ENCODE measurements around the gene BUD23. TPM values are rescaled to one million over a fixed set of nuclear protein-coding genes. Genes with fewer than 3 reads are reported as not detected.
"Not testable (repeated sequence)": the region's sequence is repeated elsewhere in the genome, so short reads cannot be mapped to it uniquely, and the experiment has no call there.

BUD23 gene, protein sequence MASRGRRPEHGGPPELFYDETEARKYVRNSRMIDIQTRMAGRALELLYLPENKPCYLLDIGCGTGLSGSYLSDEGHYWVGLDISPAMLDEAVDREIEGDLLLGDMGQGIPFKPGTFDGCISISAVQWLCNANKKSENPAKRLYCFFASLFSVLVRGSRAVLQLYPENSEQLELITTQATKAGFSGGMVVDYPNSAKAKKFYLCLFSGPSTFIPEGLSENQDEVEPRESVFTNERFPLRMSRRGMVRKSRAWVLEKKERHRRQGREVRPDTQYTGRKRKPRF
- 47.4 TPM for total RNA-seq (ENCODE audit: insufficient read depth, low replicate concordance)

DNA sequence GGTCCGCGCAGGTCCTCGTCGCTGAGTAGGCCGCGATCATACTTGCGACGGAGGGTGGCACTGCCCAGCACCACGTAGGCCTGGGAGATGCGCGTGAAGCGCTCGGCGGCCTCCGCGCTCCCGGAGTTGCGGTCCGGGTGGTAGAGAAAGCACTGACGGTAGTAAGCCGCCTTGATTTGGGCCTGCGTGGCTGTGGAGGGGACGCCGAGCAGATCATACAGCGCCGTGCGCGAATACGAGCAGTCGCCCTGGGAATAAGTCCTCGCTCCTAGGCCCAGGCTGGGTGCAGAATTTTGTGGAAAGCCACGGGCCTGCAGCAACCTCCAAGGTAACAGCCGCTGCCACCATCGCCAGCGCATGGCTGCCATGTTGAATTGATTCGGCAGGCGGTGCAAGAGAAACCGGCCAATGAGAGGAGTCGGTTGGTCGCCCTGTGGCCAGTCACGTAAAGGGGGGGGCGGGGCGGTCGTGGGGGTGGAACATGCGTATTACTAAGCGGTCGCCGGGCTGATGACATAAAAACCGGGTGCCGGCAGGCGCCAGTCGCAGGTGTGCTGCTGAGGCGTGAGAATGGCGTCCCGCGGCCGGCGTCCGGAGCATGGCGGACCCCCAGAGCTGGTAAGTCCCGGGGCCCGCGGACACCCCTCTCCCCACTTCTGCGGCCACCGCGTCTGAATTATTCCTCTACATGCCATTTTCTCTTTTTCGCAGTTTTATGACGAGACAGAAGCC lies at the start of gene BUD23, which contains the start of gene DNAJC30:
Gene BUD23 (plus strand): TSS at position 542 of the 732 bp plus-strand sequence. CDS start 29 bp downstream, at position 571.
Gene DNAJC30 (minus strand): TSS at position 398 of the 732 bp plus-strand sequence. CDS start 30 bp downstream, at position 368.
- peak; percentile 96 for DNase-seq (ENCODE audit: low spot score)

DNA sequence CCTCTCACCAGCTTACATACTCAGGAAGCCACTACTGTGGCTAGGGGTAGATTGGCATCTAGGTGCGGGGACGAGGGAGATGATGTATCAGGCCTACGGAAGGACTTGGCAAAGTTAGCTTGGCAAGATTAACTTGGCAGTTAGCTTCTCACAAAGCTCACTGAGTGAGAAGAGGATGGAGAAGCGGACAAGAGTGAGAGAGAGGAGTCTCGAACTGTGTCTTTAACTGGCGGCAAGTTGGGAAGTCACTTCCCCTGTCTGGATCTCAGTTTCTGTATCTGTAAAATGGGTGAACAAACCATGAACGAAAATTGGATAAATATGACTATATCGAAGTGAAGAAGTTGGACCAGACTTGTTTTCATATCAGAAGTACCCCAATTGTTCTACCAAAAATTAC lies 49.6 kb upstream of the BUD23 start:
- no peak for DNase-seq (ENCODE audit: low spot score)

DNA sequence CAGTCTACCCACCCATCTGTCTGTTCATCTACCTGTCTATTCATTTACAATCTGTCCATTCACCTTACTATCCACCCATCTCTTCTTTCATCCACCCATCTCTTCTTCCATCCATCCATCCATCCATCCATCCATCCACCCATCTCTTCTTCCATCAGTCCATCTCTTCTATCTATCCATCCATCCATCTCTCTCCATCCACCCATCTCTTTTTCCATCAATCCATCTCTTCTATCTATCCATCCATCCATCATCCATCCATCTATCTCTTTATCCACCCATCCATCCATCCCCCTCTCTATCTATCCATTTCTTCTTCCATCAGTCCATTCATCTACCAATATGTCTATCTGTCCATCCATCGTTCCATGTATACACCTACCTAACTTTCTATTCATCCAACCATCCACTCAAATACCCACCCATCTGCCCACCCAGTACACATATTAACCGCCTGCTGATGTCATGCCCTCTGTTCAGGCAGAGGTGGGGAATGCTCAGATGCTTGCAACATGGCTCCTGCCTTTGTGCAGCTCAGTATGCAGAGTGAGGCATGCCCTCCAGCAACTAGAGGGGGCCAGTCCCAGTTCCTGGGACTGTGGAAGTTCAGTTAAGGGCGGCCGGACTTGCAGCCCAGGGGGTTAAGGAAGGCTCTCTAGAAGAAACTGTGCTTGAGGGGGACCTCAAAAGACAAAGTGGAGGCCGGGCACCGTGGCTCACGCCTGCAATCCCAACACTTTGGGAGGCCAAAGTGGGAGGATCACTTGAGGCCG lies 47.8 kb upstream of the BUD23 start:
- no peak for DNase-seq (ENCODE audit: low spot score)

DNA sequence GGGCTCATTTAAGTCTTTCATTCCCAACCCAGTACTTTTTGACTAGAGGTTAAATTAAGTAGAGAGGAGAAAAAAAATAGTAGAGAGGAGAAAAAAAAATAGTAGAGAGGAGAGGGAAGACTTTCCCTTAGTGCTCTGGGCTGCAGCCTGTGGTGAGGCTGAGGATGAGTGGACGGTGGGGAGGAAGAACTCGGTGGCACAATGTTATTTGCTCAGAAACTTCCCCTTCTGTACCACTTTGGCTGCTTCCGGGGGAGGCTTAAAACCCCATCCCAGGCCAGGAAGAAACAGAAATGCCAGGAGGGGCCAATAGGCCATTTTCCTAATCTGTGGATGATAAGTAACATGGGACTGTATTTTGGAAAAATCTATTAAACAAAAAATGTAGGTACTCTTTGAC lies 44.5 kb upstream of the BUD23 start:
- no peak for DNase-seq (ENCODE audit: low spot score)

- no peak for DNase-seq (ENCODE audit: low spot score)
Measured at GRCh38 chr7:73642834-73643233, 40.6 kb upstream of the BUD23 start.

GRCh38 chr7:73644688-73645286 lies 38.6 kb upstream of the BUD23 start:
- no peak for DNase-seq (ENCODE audit: low spot score)

DNA sequence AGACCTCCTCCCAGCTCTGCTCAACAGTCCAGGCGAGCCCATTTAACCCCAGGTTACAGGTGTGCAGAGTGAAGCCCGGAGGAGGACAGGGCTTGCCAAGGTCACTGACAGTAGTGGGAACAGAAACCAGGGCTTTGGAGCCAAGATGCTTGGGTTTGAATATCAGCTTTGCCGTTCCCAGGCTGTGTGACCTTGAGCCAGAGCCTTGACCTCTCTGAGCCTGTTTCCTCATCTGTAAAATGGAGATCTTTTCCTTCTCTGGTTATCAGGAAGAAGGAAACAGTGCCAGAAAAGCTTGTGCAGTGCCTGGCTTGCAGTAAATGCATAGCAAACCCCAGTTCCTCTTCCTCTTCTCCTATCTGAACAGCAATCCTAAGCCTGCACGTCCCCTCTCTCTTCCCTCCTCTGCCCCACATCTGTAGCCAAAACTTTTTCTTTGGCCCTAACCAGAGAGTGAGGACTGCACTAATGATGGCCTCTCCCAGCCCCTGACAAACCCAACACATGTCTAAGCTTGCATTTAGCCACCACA lies 37.7 kb upstream of the BUD23 start:
- no peak for DNase-seq (ENCODE audit: low spot score)

DNA sequence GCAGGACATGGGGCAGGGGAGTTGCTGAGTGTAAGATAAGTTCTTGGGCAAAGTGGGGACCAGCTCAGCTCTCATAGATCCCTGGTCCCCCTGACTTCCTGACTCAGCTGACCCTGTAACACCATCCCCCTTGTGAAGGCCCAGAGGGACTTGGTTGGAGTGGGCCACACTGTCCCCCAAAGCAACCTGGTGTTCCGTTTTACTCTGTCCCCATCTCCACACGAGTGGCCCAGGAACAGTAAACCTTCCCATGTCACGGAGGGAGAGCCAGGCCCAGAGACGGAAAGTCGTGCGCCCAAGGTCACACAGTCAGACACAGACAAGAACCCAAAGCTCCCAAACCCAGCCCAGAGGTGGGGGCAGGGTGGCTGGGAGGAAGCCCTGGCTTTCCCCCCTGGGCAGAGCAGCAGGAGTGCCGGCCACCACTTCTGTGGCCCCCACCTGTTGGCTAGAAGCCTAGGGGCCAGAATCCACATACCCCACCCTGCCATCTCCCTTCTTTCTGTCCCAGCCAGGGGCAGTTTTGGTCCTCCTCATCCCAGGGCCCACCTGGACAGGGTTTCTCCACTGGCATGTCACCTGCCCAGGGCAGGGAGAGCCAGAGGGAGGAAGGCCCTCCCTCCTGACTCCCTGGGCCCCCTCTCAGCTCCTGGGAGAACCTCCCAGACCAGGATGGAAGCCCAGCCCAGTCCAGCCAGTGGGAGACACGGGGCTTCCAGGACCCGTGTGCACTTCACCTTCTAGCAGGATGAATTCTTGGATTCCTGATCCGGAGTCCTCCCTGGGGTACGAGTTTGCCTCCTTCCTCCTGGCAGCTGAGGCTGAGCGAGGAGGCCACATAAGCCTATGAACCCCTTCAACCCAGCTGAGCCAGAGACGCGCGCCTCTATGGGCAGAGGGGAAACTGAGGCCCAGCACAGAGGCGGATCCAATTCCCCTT lies 36.3 kb upstream of the BUD23 start:
- DNase-seq (ENCODE audit: low spot score), result no peak

GRCh38 chr7:73647725-73648592 lies 35.4 kb upstream of the BUD23 start:
- DNase-seq (ENCODE audit: low spot score), result no peak

DNA sequence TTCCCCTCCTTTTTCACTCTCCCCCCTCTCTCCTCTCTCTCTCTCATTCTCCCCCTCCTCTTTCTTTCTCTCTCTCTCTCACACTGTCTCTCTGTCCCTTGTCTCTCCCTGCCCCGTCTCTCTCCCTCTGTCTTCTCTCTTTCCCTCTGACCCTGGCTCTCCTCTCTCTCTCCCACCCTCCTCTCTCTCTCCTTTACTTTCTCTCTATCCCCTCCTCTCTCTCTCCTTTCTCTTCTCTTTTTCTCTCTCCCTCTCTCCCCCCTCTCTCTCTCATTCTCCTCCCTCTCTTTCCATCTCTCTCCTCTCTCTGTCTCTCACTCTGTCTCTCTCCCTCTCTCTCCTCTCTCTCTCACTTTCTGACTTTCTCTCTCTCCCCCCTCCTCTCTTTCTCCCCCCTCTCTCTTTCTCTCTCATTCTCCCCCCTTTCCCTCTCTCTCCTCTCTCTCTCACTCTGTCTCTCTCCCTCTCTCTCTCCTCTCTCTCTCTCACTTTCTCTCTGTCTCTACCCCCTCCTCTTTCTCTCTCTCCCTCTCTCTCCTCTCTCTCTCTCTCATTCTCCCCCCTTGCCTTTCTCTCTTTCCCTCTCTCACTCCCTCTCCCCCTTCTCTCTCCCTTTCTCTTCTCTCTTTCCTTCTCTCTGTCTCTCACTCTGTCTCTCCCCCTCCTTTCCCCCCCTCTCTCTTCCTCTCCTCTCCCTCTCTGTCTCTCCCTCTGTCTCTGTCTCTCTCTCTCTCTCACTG lies 34.6 kb upstream of the BUD23 start:
- no peak for DNase-seq (ENCODE audit: low spot score)

DNA sequence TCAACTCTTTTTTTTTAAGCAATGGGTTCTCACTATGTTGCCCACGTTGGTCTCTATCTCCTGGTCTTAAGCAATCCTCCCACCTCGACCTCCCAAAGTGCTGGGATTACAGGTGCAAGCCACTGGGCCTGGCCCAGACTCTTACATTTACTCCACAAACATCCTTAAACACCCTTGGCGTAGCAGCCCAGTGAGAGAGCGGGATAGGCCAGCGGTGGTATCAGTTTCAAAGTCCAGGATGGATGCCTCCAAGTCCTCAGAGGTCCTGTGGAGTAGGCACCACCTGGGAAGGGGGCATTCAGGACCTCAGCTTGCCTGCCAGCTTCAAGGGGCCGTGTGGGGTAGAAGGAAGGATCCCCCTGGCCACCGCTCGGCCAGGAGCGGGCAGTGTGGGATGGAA lies 33.8 kb upstream of the BUD23 start:
- DNase-seq (ENCODE audit: low spot score), result no peak

DNA sequence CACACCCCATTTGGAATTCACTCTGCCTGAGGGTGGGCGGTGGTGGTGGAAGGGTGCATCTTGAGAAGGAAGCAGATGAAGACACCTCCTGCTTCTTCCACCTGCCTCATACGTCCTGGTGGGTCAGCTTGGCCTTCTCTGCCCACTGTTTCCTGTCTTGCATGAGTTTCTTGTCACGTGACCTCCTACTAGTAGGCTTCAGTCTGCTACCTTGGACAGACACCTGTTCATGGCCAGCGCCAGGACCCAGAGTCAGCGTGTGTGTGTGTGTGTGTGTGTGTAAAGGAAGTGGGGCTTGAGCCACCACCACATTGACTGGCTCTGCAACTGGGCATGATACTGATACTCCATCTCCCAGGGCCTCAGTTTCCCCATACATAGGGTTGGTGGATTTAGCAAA lies 32.9 kb upstream of the BUD23 start:
- no peak for DNase-seq (ENCODE audit: low spot score)

DNA sequence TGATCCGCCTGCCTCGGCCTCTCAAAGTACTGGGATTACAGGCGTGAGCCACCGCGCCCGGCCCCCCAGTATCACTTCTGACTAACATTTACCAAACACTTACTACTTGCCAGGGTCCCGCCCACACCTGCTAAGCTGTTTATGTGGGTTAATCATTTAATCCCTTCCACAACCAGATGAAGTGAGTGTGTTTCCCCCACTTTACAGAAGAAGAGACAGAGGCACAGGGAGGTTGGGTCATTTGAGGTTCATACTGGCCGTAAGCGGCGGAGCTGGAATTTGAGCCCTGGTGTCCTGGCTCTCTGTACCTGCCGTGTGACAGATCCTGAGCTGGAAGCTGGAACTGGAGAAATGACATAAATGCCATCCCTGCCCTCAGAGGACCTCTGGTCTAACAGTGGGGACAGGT lies 30.9 kb upstream of the BUD23 start:
- no peak for DNase-seq (ENCODE audit: low spot score)

DNA sequence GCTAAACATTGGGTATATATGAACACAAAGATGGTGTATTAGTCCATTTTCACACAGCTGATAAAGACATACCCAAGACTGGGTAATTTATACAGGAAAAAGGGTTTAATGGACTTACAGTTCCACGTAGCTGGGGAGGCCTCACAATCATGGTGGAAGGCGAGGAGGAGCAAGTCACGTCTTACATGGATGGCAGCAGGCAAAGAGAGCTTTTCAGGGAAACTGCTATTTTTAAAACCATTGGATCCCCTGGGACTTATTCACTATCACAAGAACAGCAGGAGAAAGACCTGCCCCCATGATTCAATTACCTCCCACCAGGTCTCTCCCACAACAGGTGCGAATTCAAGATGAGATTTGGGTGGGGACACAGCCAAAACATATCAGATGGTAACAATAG lies 28.1 kb upstream of the BUD23 start:
- DNase-seq (ENCODE audit: low spot score), result not testable (repeated sequence)

- DNase-seq (ENCODE audit: low spot score), result no peak
Measured at GRCh38 chr7:73659983-73660382, 23.4 kb upstream of the BUD23 start.

- DNase-seq (ENCODE audit: low spot score), result not testable (repeated sequence)
Measured at GRCh38 chr7:73660594-73660993, 22.8 kb upstream of the BUD23 start.

- DNase-seq (ENCODE audit: low spot score), result no peak
Measured at GRCh38 chr7:73663033-73663432, 20.4 kb upstream of the BUD23 start.

- peak; percentile 94 for DNase-seq (ENCODE audit: low spot score)
Measured at GRCh38 chr7:73667344-73668102, 15.9 kb upstream of the BUD23 start, which contains the start of gene VPS37D. VPS37D (plus strand) TSS chr7:73667831; CDS start chr7:73667959, 128 bp downstream.

Measured in umbilical cord (tissue), 2 donors.